Fibroblast of mammary gland (primary cell): ENCODE data around the gene LRRC8C.

ENCODE experiments used
- DNase-seq: peaks from one replicate; pipeline ENCODE4 v3.0.0-alpha.2; 2010; ENCODE audit warnings: low read depth
- H3K4me3 ChIP-seq: 2 replicates; pipeline ENCODE4 v1.5.1; 2011; ENCODE audit warnings: low read depth, mild to moderate bottlenecking, low read length, moderate library complexity; ENCODE audit not compliant: control insufficient read depth
- CTCF ChIP-seq: conservative IDR thresholded peaks from 2 replicates; pipeline ENCODE4 v1.5.1; 2011; ENCODE audit warnings: low read depth, low read length, inconsistent platforms; ENCODE audit not compliant: control insufficient read depth, insufficient read depth

The LRRC8C gene

DNA sequence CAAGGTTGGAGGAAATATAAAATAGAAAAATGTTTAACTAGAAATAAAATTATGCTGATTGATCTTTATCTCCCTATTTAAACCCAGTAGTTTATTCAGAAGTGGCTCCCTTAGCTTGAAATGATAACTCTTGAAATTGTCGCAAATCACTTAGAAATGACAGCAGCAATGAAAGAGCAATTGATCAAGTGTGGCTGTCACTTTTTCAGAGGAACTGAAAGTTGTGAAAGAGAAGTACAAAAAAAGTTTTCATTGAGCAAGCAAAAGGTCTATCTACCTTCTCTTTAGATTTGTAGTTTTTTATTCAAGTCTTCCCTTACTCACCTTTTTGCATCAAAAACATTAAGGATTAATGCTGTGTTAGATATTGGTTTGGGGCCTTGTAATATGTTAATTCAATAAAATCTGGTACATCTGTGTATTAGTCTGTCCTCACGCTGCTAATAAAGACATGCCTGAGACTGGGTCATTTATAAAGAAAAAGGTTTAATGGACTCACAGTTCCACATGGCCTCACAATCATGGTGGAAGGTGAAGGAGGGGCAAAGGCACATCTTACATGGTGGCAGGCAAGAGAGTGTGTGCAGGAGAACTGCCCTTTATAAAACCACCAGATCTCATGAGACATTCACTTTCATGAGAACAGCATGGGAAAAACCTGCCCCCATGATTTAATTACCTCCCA is 48.3 kb downstream of the LRRC8C start:
- TF ChIP-seq CTCF, result no peak
- DNase-seq, result no peak
- H3K4me3 ChIP-seq, result no peak overlapping the region

DNA sequence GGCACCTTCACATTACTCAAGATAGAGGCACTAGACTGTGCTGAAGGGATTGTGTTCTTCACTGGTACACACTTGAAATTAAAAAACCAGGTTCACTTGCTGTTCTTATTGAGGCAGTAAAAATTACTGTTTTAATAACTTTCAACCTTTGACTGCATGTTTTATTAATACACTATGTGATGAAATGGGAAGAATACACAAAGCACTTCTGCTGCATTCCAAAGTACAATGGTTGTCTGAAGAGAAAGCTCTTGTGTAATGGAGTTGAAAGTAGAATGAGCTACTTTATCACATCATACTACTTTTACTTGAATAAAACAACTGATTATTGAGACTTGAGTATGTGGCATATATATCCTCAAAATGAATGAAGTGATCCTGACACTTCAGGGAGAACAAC is 49.7 kb downstream of the LRRC8C start:
- H3K4me3 ChIP-seq, result no peak overlapping the region
- DNase-seq, result no peak
- TF ChIP-seq CTCF, result no peak

GRCh38 chr1:89685461-89685860 is 52.5 kb downstream of the LRRC8C start:
- no peak for TF ChIP-seq CTCF
- H3K4me3 ChIP-seq, result no peak overlapping the region
- DNase-seq, result no peak

- TF ChIP-seq CTCF, result no peak
These were observed 53.6 kb downstream of the LRRC8C start for GRCh38 chr1:89686520-89686919.

GRCh38 chr1:89687254-89687653 is 54.3 kb downstream of the LRRC8C start:
- TF ChIP-seq CTCF, result no peak
- peak; percentile 52 for DNase-seq
- no peak overlapping the region for H3K4me3 ChIP-seq

More at GRCh38 chr1:89686520-89686919, 53.6 kb downstream of the LRRC8C start:
- no peak overlapping the region for H3K4me3 ChIP-seq
- no peak for DNase-seq

DNA sequence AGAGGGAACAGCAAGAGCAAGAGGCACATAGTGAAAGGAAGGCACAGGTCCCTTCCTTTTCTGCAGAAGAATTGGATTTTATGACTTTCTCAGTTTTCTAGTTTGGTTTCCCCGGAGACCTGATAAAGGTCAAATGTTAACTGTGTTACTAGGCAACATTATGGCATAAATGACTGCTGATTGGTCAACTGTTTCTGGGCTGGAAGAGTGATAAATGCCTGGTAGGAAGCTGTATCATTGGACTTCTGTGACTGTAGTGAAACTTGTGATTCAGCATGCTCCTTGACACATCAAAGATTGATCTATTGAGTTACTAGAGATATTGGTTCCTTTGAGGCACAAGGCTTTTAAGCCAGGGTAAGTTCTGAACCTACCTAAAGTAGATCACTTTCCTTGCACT is 55.7 kb downstream of the LRRC8C start:
- no peak overlapping the region for H3K4me3 ChIP-seq
- no peak for TF ChIP-seq CTCF
- peak; percentile 36 for DNase-seq

DNA sequence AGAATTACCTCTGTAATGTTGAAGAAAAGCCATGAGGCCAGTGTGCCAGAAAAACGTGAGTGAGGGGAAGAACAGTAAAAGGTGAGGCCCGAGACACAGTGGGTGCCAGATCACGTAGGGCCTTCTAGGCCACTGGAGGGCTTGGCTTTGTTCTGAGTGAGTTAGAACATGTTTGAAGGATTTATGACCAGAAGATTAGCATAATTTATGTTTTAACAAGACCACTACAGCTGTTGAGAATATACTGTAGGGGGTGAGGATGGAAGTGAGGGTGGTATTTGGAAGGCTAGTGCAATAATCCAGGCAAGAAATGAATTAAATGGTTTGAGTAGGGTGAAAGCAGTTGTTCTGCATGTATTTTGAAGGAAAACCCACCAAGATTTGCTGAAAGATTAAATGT is 56.3 kb downstream of the LRRC8C start:
- TF ChIP-seq CTCF, result no peak
- H3K4me3 ChIP-seq, result no peak overlapping the region
- no peak for DNase-seq
